ENCODE results near the gene ISLR. TPM values are rescaled to one million over a fixed set of nuclear protein-coding genes. Genes with fewer than 3 reads are reported as not detected.

The ISLR gene
- total RNA-seq, 1 experiment from 2014 or later, result not detected

GRCh38 chr15:74179101-74179841 lies 5.8 kb downstream of the ISLR start:
- Histone ChIP-seq H3K9me3 (ENCODE audit: low read length) (no peaks in the 10 kb centered on the region), H3K79me2 (ENCODE audit: low read length) (no peaks in the 10 kb centered on the region), H3K4me1 (ENCODE audit: insufficient read depth, low read length) (peaks cover 39% of the 10 kb centered on the region), H3K9me2 (replicated peaks; ENCODE audit: low read length) (no peaks in the 10 kb centered on the region), H3K27ac (ENCODE audit: low read length) (peak overlapping the region; percentile 97), H3K27me3 (ENCODE audit: low read length) (no peaks in the 10 kb centered on the region), H3K36me3 (ENCODE audit: low read depth, low read length) (no peaks in the 10 kb centered on the region), H3K4me2 (ENCODE audit: low read length) (peak overlapping the region; percentile 68), H3K9ac (ENCODE audit: low read length) (peak overlapping the region; percentile 70), H2AFZ (ENCODE audit: low read length) (no peak overlapping the region), H3F3A (ENCODE audit: low read length, unreplicated experiment) (no peaks in the 10 kb centered on the region), H4K20me1 (ENCODE audit: low read length) (no peaks in the 10 kb centered on the region), H3K4me3 (ENCODE audit: low read length) (no peak overlapping the region)
- BruUV-seq (replicated peaks), result no TSS peak
- DNase-seq (peak; percentile 91), ATAC-seq (peak; percentile 95)
- TF ChIP-seq EZH2 (IDR thresholded peaks at IDR 0.05; ENCODE audit: low read length, unreplicated experiment) (no peak), CTCF (conservative IDR thresholded peaks at IDR 0.05; ENCODE audit: low read depth, low read length) (no peak), EZH2phosphoT487 (IDR thresholded peaks at IDR 0.05; ENCODE audit: borderline replicate concordance, low read length) (peak; percentile 47; the same call in 1 of the 2 replicates)
- CTCF ChIA-PET, result interaction anchor here (0.6 to 1.2 kb wide), 3 partner anchors 50 to 128 kb away, joined by 4 read pairs; no protein-coding TSS in a partner anchor
- intact Hi-C loops (cut with micrococcal nuclease), result no loop called here
- POLR2A ChIA-PET (ENCODE audit: unreplicated experiment), result no interaction called here

DNA sequence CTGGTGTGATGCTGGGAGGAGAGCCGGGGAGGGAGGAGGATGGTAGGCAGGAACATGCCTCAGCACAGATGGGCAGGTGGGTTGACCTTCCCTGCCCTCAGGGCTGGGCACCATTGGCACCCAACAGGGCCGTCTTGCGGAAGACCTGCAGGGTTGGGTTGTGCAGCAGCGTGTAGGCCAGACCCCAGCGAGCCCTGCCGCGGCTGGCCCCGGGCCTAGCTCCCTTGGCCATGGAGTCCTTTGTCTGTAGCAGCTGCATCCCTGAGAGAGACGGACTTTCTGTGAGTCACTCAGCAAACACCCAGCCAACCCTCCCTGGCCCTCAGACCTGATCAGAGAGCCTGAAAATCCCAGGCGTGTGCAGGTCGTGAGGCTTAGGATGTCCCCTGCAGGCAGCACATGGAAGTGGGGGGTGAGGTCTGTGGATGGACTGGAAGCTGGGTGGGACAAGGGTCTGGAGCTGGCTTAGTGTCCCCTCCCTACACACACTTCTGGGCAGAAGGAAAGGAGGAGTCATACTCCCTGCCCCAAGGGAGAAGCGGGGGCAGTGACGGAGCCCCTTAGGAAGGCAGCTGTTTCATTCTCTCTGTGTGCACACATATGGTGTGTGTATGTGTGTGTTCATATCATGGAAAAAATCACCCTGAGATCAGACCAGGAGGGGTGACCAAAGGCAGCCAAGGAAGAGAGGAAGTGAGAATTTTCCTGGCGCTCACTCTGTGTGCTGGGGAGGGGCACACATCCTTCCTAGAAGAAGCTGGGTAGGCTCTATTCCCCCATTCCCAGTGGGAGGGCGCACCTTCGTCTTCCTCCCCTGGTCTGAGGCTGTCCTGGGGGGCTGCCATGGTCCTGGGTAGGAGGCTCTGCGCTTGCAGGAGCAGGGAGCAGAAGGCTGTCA lies 6.7 kb downstream of the ISLR start:
- H4K20me1 ChIP-seq (ENCODE audit: low read length), result no peaks in the 10 kb centered on the region
- TF ChIP-seq EZH2 (IDR thresholded peaks at IDR 0.05; ENCODE audit: low read length, unreplicated experiment), result no peak
- no peak for TF ChIP-seq CTCF (conservative IDR thresholded peaks at IDR 0.05; ENCODE audit: low read depth, low read length)
- no peak for TF ChIP-seq EZH2phosphoT487 (IDR thresholded peaks at IDR 0.05; ENCODE audit: borderline replicate concordance, low read length)
- peak overlapping the region; percentile 97 for H3K27ac ChIP-seq (ENCODE audit: low read length)
- H3K36me3 ChIP-seq (ENCODE audit: low read depth, low read length), result no peaks in the 10 kb centered on the region
- H2AFZ ChIP-seq (ENCODE audit: low read length), result no peak overlapping the region
- peak; percentile 75 for DNase-seq
- peaks cover 48% of the 10 kb centered on the region for H3K4me1 ChIP-seq (ENCODE audit: insufficient read depth, low read length)
- intact Hi-C loops (cut with micrococcal nuclease), result no loop called here
- peak overlapping the region; percentile 68 for H3K4me2 ChIP-seq (ENCODE audit: low read length)
- H3K9ac ChIP-seq (ENCODE audit: low read length), result peak overlapping the region; percentile 70
- peak; percentile 63 for ATAC-seq
- POLR2A ChIA-PET (ENCODE audit: unreplicated experiment), result no interaction called here
- no TSS peak for BruUV-seq (replicated peaks)
- no peaks in the 10 kb centered on the region for H3K9me2 ChIP-seq (replicated peaks; ENCODE audit: low read length)
- no peaks in the 10 kb centered on the region for H3K27me3 ChIP-seq (ENCODE audit: low read length)
- CTCF ChIA-PET, result interaction anchor here (0.6 to 1.2 kb wide), 2 partner anchors 51 to 127 kb away, joined by 4 read pairs; no protein-coding TSS in a partner anchor
- no peaks in the 10 kb centered on the region for H3F3A ChIP-seq (ENCODE audit: low read length, unreplicated experiment)
- H3K9me3 ChIP-seq (ENCODE audit: low read length), result no peaks in the 10 kb centered on the region
- H3K4me3 ChIP-seq (ENCODE audit: low read length), result no peak overlapping the region
- H3K79me2 ChIP-seq (ENCODE audit: low read length), result no peaks in the 10 kb centered on the region
